ENCODE measurements around the gene MAML2.

Gene MAML2

GRCh38 chr11:96200243-96200642 lies 142.8 kb downstream of the MAML2 start:
- no peak for TF ChIP-seq CTCF (IDR thresholded peaks at IDR 0.05; ENCODE audit: extremely low read depth, insufficient read depth, missing control alignments)
- DNase-seq (ENCODE audit: low spot score), result no peak
- in situ Hi-C loops (cut with MboI; ENCODE audit: low pct_unique_long_range_greater_than_20kb, low sequenced_read_pairs, unreplicated experiment), result no loop called here

GRCh38 chr11:96199563-96200025 lies 143.4 kb downstream of the MAML2 start:
- no peak for DNase-seq (ENCODE audit: low spot score)
- TF ChIP-seq CTCF (IDR thresholded peaks at IDR 0.05; ENCODE audit: extremely low read depth, insufficient read depth, missing control alignments), result no peak
- in situ Hi-C loops (cut with MboI; ENCODE audit: low pct_unique_long_range_greater_than_20kb, low sequenced_read_pairs, unreplicated experiment), result loop anchor here (25.0 kb wide), 1 partner anchor 112 kb away; no protein-coding TSS in a partner anchor

GRCh38 chr11:96197801-96198701 lies 144.9 kb downstream of the MAML2 start:
- in situ Hi-C loops (cut with MboI; ENCODE audit: low pct_unique_long_range_greater_than_20kb, low sequenced_read_pairs, unreplicated experiment), result loop anchor here (25.0 kb wide), 1 partner anchor 111 kb away; no protein-coding TSS in a partner anchor
- DNase-seq (ENCODE audit: low spot score), result no peak
- no peak for TF ChIP-seq CTCF (IDR thresholded peaks at IDR 0.05; ENCODE audit: extremely low read depth, insufficient read depth, missing control alignments)

- no peak for TF ChIP-seq CTCF (IDR thresholded peaks at IDR 0.05; ENCODE audit: extremely low read depth, insufficient read depth, missing control alignments)
- in situ Hi-C loops (cut with MboI; ENCODE audit: low pct_unique_long_range_greater_than_20kb, low sequenced_read_pairs, unreplicated experiment), result loop anchor here (25.0 kb wide), 1 partner anchor 110 kb away; no protein-coding TSS in a partner anchor
- no peak for DNase-seq (ENCODE audit: low spot score)
Measured at GRCh38 chr11:96197103-96197502, 145.9 kb downstream of the MAML2 start.

- TF ChIP-seq CTCF (IDR thresholded peaks at IDR 0.05; ENCODE audit: extremely low read depth, insufficient read depth, missing control alignments), result no peak
- in situ Hi-C loops (cut with MboI; ENCODE audit: low pct_unique_long_range_greater_than_20kb, low sequenced_read_pairs, unreplicated experiment), result loop anchor here (25.0 kb wide), 1 partner anchor 109 kb away; no protein-coding TSS in a partner anchor
- DNase-seq (ENCODE audit: low spot score), result no peak
Measured at GRCh38 chr11:96196181-96196662, 146.8 kb downstream of the MAML2 start.

GRCh38 chr11:96195671-96196070 lies 147.3 kb downstream of the MAML2 start:
- no peak for DNase-seq (ENCODE audit: low spot score)
- no peak for TF ChIP-seq CTCF (IDR thresholded peaks at IDR 0.05; ENCODE audit: extremely low read depth, insufficient read depth, missing control alignments)
- in situ Hi-C loops (cut with MboI; ENCODE audit: low pct_unique_long_range_greater_than_20kb, low sequenced_read_pairs, unreplicated experiment), result loop anchor here (25.0 kb wide), 1 partner anchor 108 kb away; no protein-coding TSS in a partner anchor

Data from GM13977 (cell line).